Skeletal muscle cell (primary cell): Measurements from ENCODE around the gene VEZF1.
"Not testable (repeated sequence)": the region's sequence is repeated elsewhere in the genome, so short reads cannot be mapped to it uniquely, and the experiment has no call there.

ENCODE experiments used
- DNase-seq: peaks from one replicate; pipeline ENCODE4 v3.0.0-alpha.2; 2010; ENCODE audit warnings: low read depth
- H3K4me3 ChIP-seq: 2 replicates; pipeline ENCODE4 v1.5.1; 2011; ENCODE audit warnings: low read depth, mild to moderate bottlenecking, control low read depth, low read length, moderate library complexity

VEZF1 gene

DNA sequence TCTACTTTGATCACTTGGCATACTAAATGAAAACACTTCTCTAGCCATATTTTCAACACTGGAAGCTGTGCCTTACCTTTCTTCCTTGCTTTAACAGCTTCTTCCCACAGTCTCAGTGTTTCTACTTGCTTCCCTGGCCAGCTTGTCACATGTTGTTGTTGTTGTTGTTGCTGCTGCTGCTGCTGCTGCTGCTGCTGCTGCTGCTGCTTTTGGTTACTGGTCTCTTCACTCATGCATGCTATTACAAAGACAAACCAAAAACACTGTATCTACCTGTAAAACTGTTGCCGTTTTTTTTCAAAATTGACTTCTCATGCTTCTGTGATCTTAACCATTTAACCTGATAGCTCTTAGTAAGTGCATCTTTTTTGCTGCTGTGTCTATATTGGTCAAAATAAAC, 9.0 kb downstream of the VEZF1 start:
- H3K4me3 ChIP-seq, result no peak overlapping the region
- no peak for DNase-seq

DNA sequence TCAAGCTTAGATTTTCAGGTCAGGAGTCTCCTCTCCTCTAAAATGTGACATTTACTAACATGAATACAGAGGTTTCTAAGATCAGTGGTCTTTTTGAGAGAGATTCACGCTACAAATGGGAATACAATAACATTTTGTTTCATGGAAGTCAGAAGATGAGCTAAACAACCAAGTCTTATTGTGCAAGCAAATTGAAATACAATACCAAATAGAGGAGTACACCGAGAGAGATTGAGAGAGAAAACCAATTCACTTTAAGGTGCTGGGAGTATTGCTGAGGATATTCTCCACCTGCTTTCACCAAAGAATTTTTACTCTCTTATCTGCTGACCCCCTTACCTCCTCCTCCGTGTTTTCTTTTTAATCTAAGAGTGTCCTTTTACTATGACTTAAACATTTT, 11.5 kb downstream of the VEZF1 start:
- DNase-seq, result no peak
- H3K4me3 ChIP-seq, result no peak overlapping the region

DNA sequence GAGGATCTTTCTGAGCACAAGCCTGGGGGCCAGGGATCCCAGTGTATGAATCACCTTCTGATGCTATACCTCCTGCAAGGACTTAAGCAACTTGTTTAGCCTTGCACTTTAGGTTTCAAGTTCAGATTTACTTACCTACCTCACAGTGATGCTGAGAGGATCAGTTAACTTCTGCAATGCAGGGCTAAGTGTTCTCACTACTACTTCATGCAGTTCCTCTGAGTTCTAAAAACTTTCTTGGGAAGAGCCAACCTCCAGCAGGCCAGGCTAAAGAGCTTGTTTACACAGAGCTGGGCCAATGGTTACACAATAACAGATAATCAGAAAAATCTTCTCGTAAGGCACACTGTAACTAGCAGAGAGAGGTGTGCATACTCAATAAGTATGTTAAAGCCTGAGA, 13.0 kb downstream of the VEZF1 start:
- no peak overlapping the region for H3K4me3 ChIP-seq
- peak; percentile 65 for DNase-seq

DNA sequence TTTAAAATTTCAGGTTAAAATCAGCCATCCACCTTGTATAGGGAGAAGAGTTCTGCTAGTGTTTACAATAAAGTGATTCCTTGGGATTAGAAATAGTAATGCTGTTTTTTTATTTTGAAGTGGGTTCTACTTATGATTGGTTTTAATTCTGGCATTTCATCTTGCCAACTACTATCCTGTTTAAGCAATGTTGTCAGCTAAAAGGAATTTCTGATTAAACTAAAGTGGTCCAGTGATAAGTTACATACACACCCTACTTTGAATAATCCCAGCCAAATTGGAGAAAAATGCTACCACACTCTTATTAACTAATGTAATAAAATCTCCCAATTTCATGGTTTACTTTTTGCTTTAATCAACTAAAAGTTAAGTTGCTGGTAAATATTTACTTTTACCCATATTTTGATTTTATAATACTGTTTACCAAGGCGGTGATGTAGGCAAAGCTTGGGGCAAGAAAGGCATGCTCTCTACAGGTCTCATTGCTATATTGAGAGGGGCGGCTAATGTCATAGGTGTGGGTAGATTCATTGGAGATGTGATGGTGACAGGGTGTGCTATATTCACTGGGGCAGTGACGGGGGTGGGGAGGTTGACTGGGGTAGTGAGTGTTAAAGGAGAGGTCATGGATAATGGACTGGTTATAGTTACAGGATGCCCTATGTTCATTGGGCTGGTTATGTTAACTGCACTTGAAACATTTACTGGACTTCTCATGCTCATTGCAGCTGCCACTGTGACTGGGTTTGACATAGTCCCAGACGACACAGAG, 13.8 kb downstream of the VEZF1 start:
- not testable (repeated sequence) for DNase-seq, H3K4me3 ChIP-seq

DNA sequence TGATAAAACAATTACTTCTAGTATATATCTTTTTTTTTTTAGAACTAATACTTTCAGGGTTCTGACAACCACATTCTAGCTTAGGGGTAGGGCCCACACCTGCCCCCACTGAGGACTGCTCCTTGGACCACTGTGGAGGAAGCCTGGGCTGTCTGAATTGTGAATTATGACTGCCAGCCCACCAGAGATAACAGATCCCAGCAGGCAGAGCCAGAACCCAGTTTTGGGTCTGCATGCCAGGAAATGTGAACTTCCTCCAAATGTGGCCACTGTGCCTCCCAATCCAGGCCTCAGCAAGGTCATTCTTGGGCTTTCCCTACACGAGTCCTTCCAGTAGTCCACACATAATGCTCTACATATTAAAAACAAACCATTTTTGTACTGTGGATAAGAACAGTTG, 15.9 kb downstream of the VEZF1 start:
- H3K4me3 ChIP-seq, result no peak overlapping the region
- no peak for DNase-seq

DNA sequence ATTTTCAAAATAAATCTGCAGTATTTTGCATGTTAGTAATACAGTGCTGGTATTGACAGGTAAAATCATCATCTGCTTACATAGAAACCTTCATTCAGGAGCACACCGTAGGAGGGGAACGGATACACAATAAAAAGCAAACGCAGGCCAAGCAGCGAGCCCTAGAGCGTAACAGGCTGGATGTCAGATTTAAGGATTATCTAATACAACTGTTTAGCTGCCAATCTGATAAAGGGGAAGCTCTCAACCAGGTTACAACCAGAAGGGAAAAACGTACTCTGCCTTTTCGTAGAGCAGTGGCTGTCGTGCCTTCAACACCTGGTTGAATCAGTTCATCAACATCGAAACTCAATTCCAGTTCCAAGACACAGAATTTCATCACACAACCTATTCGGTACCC, 16.5 kb downstream of the VEZF1 start:
- no peak for DNase-seq
- no peak overlapping the region for H3K4me3 ChIP-seq

DNA sequence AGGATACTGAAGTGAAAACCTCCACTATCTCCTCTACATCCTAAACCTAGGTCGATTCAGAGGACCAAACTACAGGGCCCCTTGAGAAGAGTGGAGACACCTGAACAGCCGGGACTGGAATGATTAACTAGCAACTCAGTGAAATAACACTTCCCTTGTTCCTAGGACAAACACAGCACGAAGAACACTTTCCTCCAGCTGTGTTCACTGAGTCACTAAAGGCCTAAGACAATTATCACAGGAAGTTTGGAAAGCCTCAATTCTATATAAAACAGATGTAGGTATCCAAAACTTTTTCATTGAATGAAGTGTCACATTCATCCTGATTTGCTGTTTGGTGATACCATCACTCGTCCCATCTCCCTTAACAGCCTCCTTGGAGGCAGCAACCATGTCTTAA, 17.3 kb downstream of the VEZF1 start:
- no peak for DNase-seq
- no peak overlapping the region for H3K4me3 ChIP-seq

DNA sequence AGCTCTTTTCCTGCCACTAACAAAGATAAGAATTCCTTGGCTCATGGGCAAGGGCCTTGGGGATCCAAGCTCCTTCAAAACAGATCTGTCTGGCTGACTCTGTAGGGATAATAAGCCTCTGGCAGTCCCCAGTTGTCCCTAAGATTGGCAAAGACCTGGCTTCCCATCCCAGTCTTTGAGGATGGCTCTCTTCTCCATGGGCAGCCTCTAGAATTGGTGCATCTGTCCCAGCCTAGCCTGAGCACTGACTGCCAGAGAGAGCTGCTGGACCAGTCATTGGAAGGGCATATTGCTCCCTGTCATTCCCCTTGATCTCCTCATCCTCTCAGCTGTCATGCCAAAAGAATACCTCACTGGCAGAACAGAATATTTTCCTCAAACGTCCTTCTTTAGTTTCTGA, 19.6 kb downstream of the VEZF1 start:
- no peak overlapping the region for H3K4me3 ChIP-seq
- no peak for DNase-seq

DNA sequence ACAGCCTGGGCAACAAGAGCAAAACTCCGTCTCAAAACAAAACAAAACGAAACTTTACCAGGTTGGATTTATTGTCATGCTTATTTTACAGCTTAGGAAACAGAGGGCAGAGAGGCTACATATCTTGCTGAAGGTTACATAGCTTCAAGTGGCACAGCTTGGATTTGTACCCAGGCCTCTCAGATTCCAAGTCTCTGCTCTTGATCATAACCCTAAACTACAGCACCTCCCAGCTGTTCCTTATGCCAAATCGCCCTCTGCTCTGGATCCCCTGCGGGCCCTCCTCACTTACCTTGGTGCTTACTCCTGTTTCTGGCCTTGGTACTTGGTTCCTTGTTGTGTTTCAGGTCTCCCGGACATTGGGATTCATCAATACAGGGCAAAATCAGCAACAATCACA, 21.2 kb downstream of the VEZF1 start:
- no peak for DNase-seq
- H3K4me3 ChIP-seq, result no peak overlapping the region

DNA sequence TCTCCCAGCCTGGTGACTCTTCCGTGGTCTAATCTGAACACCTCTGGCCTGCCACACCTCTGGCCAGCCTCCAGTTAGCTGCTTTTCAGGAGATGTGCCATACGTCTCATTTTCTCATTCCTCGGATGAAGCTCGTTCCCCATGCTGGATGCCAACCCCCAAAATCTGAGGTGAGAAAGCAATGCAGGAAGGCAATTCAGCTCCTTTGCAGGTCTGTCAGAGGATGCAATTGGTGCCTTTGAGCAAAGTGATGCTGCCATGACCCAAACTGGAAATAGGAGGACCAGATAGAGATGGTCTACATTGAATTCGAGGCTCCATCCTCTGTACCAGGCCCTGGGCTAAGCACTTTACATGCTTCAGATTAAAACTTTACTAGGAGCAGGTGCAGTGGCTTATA, 21.8 kb downstream of the VEZF1 start:
- DNase-seq, result no peak
- H3K4me3 ChIP-seq, result no peak overlapping the region

DNA sequence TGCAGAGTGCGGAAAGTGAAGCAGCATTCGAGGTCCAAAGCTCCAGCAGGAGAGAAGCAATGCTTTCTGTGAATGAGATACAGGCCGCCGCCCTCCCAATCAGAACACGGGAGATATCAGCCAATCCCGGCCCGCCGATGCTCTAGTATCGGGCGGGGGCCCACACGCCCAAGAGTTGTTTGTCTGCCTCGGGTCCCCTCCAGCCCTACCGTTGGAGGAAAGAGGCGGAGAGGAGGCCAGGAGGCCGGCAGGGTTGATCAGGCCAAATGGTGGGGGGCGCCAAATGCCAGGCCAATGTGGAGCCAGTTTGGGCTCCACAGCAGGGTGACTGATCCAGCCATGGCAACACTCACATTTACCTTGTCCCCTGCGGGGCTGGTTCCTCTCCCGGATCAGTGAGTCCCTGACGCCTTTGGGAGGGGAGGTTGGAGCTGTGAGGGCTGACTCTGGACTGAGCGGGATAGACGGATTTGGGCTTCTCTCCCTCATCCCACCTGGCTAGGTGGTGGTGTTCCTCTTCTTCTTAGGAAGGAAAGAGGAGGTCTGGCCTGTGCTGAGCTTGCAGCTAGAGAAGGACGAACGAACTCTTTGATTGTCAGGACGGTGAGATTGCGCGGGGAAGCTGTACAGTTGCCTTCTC, 22.4 kb downstream of the VEZF1 start:
- no peak for DNase-seq
- H3K4me3 ChIP-seq, result no peak overlapping the region

DNA sequence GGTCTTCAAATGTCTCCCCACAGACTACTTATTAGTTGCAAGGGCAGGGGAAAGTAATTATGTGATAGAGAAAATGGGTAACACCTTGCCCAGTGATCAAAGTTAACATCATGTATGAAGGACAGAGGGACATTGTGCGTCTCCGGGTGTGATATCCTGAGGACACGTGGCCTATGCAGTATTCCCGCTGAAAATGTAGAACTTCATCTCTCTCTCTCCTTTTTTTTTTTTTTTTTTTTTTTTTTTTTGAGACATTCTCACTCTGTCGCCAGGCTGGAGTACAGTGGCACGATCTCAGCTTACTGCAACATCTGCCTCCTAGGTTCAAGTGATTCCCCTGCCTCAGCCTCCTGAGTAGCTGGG, 24.9 kb downstream of the VEZF1 start:
- DNase-seq, result no peak
- H3K4me3 ChIP-seq, result no peak overlapping the region

DNA sequence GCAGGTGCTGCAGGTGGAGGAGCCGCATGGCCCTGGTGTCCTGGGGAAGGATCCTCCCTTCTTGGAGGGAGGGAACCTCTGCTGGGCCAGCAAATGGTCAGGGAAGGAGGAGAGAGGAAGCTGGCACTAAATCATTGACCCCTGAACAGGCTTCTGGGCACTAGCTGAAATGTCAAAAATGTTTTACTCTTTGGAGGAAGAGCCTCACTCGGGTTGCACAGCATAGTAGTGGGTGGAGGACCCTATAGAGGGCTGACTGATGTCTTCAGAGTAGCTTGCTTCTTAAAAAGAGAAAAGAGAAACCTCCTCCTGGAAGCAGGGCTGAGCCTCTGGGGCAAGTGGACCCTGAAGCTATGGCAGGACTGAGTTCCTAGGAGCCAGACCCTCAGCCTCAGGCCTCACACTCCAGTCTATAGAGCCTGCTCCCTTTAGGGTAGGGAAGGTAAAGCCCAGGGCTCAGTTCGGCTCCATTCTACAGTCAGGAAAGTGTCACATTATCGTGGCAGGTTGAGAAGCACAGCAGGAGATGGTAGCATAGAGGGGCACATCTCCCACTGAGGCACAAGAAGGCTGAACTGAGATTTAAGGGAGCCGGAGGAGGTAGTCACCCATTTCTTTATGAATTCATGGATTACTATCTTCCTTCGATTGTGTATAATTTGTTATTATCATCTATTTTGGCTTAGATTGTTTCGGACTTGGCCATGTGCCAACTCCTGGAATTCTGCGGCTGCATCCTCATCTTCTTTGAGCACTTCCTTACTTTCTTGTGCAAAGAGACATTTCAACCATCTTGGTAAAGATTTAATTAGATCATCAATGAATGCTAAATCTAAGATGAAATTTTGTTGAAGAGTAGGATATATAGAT, 25.5 kb downstream of the VEZF1 start:
- DNase-seq, result no peak
- H3K4me3 ChIP-seq, result no peak overlapping the region

DNA sequence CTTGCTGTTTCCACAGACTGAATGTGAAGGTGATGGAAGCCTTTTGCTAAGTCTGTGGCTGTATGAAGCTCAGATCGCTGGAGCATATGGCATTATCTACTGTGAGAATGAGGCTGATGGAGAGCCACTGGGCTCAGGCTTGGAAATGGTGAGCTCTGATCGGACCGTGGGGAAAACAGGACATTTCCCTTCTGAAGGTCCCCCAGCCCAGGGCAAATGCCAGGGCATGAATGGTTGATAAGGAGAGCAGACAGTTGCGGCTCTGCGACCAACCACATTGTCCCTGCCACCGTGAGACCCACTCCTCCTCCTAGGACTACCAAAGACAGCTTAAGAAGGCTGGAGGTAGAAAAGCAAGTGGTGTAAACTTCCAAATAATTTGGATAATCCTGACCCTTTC, 28.1 kb downstream of the VEZF1 start:
- no peak overlapping the region for H3K4me3 ChIP-seq
- no peak for DNase-seq

DNA sequence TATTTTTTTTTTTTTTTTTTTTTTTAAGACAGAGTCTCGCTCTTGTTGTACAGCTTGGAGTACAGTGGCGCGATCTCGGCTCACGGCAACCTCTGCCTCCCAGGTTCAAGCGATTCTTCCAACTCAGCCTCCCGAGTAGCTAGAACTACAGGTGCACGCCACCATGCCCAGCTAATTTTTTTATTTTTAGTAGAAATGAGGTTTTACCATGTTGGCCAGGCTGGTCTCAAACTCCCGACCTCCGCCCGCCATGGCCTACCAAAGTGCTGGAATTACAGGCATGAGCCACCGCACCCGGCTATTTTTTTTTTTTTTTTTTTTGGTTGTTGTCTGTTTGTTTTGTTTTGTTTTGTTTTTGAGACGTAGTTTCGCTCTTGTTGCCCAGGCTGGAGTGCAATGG, 29.7 kb downstream of the VEZF1 start:
- not testable (repeated sequence) for H3K4me3 ChIP-seq, DNase-seq

DNA sequence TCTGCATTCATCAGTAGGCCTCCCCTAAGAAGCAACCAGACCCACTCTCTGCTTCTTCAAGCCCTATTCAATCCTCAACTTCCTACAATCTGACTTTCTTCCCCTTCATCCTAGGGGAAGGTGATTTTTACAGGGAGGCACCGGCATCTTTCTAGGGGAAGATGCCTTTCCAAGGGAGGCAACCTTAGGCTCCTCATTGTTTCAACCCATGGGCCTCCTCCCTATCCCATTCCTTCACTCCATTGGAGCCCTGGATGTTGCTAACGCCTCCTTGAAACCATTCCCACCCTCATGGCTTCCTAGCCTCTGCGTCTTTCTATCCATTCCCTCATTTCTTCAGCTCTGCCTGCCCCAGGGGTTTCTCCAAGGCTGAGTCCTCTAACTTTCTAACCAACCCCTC, 30.2 kb downstream of the VEZF1 start:
- no peak overlapping the region for H3K4me3 ChIP-seq
- no peak for DNase-seq

DNA sequence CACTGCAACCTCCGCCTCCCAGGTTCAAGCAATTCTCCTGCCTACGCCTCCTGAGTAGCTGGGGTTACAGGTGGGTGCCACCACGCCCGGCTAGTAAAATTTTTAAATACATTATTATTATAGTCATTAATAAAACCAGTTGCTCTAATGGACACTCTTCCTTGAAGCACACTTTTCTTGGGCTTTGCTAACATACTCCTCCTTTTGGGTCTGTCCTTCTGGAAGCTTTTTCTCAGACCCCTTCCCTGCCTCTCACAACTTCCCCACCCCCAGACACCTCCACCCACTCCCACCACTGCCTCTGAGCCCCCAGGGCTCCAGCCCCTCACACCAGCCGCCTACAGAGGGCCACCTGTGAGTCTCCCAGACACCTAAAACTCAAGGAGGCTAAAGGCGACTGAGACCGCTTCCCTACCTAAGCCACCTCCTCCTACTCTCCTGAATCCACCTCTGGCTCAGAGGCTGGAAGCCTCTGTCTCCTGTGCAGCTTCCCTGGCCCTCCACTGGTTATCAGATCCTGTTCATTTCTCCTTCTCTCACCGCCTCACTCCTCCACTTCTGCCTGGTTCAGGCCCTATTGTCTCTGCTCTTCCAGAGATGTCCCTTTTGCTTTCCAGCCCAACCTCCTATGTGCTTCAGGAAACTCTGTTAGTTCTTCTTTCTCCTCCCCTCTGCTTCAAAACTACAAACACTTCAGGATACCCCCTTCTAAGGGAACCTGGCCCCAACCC, 30.8 kb downstream of the VEZF1 start:
- no peak overlapping the region for H3K4me3 ChIP-seq
- DNase-seq, result no peak

DNA sequence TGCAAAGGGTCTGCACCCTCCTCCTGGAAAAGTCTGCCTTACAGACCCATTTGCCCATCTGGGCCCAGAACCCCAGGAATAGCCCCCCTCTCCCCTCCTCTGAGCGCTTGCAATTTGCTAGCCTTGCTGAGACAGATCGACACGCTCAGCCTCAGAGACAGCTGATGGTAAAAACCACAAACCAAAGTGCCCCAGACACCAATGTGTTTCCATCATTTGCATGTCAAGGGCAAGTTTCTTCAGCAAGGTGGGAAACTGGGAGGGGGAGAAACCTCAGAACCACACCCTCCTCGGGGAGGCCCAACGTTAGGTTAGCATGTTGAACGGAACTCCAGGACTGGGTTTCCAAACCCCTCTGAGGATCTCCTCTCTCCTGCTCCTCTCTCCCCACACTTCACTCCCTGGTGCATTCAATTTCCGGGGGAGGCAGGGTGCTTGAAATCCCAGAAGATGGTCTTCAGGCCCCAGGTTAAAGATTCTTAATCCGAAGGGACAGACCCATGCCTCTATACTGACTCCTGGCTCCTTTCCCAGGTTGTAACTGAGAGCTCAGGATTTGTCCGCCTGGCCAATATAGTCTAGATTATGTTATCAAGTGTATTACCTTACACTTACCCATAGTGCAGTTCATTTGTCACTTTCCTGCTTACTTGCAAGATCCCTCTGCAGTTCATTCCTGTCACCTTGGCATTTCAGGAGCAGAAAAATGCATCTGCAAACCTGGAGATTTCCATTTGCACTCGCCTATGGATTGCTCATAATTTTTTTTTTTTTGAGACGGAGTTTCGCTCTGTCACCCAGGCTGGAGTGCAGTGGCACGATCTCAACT, 31.5 kb downstream of the VEZF1 start:
- no peak for DNase-seq
- H3K4me3 ChIP-seq, result no peak overlapping the region
